AG20443 (cell line): ENCODE data around the gene NEU1.
A peak's percentile ranks its signal among the peaks of the same experiment; 100 is the strongest.
"Not testable (repeated sequence)": the region's sequence is repeated elsewhere in the genome, so short reads cannot be mapped to it uniquely, and the experiment has no call there.

Experiments used
- DNase-seq: peaks from one replicate; pipeline ENCODE4 v3.0.0; 2012; ENCODE audit warnings: low spot score, mixed read lengths

NEU1 gene

GRCh38 chr6:31817929-31818511, 44.6 kb downstream of the NEU1 start:
- not testable (repeated sequence) for DNase-seq

- DNase-seq = not testable (repeated sequence)
Observed at GRCh38 chr6:31817133-31817928, 45.3 kb downstream of the NEU1 start.

- peak; percentile 92 for DNase-seq
Observed at GRCh38 chr6:31815025-31815838, 47.4 kb downstream of the NEU1 start, which contains the start of the genes HSPA1A and HSPA1L. Gene HSPA1A (plus strand): TSS chr6:31815543. CDS start chr6:31815757, 214 bp downstream. Gene HSPA1L (minus strand): TSS chr6:31815283. CDS start chr6:31811972, 3,311 bp downstream.

GRCh38 chr6:31814677-31815024, 48.0 kb downstream of the NEU1 start:
- peak; percentile 92 for DNase-seq

- no peak for DNase-seq
Observed at GRCh38 chr6:31813465-31813849, 49.2 kb downstream of the NEU1 start.

- DNase-seq = no peak
Observed at GRCh38 chr6:31811645-31812044, 51.0 kb downstream of the NEU1 start.

- DNase-seq = not testable (repeated sequence)
Observed at GRCh38 chr6:31808599-31808998, 54.0 kb downstream of the NEU1 start.
